ENCODE data around the gene SPPL2C. TPM values are rescaled to one million over a fixed set of nuclear protein-coding genes. Genes with fewer than 3 reads are reported as not detected.

SPPL2C gene
- total and polyA plus RNA-seq, 10 of the 15 experiments (the other 5 are each of a cell fraction or from before 2014, with no cell fraction given): not detected

GRCh38 chr17:45815752-45816151 is 28.9 kb upstream of the SPPL2C start:
- TF ChIP-seq NFIC (IDR thresholded peaks at IDR 0.05; ENCODE audit: low read depth, low read length) (no peak), SUZ12 (IDR thresholded peaks at IDR 0.05; ENCODE audit: unreplicated experiment) (no peak), ZNF622 (IDR thresholded peaks at IDR 0.05) (no peak), IRF5 (IDR thresholded peaks at IDR 0.05; ENCODE audit: borderline replicate concordance) (no peak), HDAC2 (IDR thresholded peaks at IDR 0.05) (no peak), HDAC6 (IDR thresholded peaks at IDR 0.05; ENCODE audit: unreplicated experiment) (no peak), SUPT20H (IDR thresholded peaks at IDR 0.05; ENCODE audit: borderline replicate concordance, control insufficient read depth, low read depth, low read length) (no peak)
- TF ChIP-seq, protein P1, sequence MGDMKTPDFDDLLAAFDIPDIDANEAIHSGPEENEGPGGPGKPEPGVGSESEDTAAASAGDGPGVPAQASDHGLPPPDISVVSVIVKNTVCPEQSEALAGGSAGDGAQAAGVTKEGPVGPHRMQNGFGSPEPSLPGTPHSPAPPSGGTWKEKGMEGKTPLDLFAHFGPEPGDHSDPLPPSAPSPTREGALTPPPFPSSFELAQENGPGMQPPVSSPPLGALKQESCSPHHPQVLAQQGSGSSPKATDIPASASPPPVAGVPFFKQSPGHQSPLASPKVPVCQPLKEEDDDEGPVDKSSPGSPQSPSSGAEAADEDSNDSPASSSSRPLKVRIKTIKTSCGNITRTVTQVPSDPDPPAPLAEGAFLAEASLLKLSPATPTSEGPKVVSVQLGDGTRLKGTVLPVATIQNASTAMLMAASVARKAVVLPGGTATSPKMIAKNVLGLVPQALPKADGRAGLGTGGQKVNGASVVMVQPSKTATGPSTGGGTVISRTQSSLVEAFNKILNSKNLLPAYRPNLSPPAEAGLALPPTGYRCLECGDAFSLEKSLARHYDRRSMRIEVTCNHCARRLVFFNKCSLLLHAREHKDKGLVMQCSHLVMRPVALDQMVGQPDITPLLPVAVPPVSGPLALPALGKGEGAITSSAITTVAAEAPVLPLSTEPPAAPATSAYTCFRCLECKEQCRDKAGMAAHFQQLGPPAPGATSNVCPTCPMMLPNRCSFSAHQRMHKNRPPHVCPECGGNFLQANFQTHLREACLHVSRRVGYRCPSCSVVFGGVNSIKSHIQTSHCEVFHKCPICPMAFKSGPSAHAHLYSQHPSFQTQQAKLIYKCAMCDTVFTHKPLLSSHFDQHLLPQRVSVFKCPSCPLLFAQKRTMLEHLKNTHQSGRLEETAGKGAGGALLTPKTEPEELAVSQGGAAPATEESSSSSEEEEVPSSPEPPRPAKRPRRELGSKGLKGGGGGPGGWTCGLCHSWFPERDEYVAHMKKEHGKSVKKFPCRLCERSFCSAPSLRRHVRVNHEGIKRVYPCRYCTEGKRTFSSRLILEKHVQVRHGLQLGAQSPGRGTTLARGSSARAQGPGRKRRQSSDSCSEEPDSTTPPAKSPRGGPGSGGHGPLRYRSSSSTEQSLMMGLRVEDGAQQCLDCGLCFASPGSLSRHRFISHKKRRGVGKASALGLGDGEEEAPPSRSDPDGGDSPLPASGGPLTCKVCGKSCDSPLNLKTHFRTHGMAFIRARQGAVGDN (IDR thresholded peaks at IDR 0.05): no peak
- TF ChIP-seq, protein P2, sequence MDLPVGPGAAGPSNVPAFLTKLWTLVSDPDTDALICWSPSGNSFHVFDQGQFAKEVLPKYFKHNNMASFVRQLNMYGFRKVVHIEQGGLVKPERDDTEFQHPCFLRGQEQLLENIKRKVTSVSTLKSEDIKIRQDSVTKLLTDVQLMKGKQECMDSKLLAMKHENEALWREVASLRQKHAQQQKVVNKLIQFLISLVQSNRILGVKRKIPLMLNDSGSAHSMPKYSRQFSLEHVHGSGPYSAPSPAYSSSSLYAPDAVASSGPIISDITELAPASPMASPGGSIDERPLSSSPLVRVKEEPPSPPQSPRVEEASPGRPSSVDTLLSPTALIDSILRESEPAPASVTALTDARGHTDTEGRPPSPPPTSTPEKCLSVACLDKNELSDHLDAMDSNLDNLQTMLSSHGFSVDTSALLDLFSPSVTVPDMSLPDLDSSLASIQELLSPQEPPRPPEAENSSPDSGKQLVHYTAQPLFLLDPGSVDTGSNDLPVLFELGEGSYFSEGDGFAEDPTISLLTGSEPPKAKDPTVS (IDR thresholded peaks at IDR 0.05; ENCODE audit: low read depth, low read length): no peak
- Histone ChIP-seq H3K9ac (ENCODE audit: control insufficient read depth, insufficient read depth, low read length) (no peak overlapping the region), H3K27me3 (replicated peaks in 1 of 2; ENCODE audit: control insufficient read depth in 2 of 2, insufficient read depth in 2 of 2, low read length in 1 of 2) (no peaks in the 10 kb centered on the region), H3K36me3 (ENCODE audit: control insufficient read depth in 2 of 2, insufficient read depth in 2 of 2, low read length in 1 of 2) (no peaks in the 10 kb centered on the region), H3K4me2 (ENCODE audit: control insufficient read depth, insufficient read depth) (no peak overlapping the region), H3K4me3 (no peak overlapping the region), H2AFZ (ENCODE audit: control insufficient read depth, low read depth, low read length) (no peak overlapping the region), H3K79me2 (ENCODE audit: control insufficient read depth, insufficient read depth, low read length) (no peaks in the 10 kb centered on the region), H3K4me1 (ENCODE audit: control insufficient read depth, insufficient read depth, low read length) (no peaks in the 10 kb centered on the region), H3K27ac (ENCODE audit: control insufficient read depth, insufficient read depth) (no peak overlapping the region), H4K20me1 (ENCODE audit: control insufficient read depth, insufficient read depth) (no peaks in the 10 kb centered on the region), H3K9me3 (replicated peaks; ENCODE audit: control insufficient read depth, insufficient read depth, low read length) (no peaks in the 10 kb centered on the region)
- DNase-seq (ENCODE audit: low read depth, low spot score) (no peak), ATAC-seq (no peak), FAIRE-seq (no peak)
- RAD21 ChIA-PET (ENCODE audit: unreplicated experiment): no interaction called here
- POLR2A ChIA-PET: no interaction called here
- WGBS (ENCODE audit: insufficient coverage, insufficient replicate concordance, low lambda C conversion rate, missing lambda C conversion rate): 39% methylated on average over 6 of the region's 6 CpGs
- intact Hi-C loops (cut with micrococcal nuclease; ENCODE audit: unreplicated experiment) (no loop called here), in situ Hi-C loops (cut with MboI) (no loop called here)
- SMC1A ChIA-PET (ENCODE audit: uncharacterized antibody, unreplicated experiment): no interaction called here
- CTCF ChIA-PET: no interaction called here
- no TSS peak for BruUV-seq (replicated peaks)
